Smooth muscle cell of the umbilical artery (primary cell): Measurements from ENCODE around the gene NFATC2IP. TPM values are rescaled to one million over a fixed set of nuclear protein-coding genes. Genes with fewer than 3 reads are reported as not detected.

Source experiments
- total RNA-seq: library from RNA; depleted of rRNA; stranded (reverse); fragments of >200 nt; gene quantifications from 2 replicates; pipeline ENCODE4 v1.2.3, GENCODE V29; 2014

NFATC2IP gene
- total RNA-seq, result 8.3 and 20.3 TPM in 2 replicates

DNA sequence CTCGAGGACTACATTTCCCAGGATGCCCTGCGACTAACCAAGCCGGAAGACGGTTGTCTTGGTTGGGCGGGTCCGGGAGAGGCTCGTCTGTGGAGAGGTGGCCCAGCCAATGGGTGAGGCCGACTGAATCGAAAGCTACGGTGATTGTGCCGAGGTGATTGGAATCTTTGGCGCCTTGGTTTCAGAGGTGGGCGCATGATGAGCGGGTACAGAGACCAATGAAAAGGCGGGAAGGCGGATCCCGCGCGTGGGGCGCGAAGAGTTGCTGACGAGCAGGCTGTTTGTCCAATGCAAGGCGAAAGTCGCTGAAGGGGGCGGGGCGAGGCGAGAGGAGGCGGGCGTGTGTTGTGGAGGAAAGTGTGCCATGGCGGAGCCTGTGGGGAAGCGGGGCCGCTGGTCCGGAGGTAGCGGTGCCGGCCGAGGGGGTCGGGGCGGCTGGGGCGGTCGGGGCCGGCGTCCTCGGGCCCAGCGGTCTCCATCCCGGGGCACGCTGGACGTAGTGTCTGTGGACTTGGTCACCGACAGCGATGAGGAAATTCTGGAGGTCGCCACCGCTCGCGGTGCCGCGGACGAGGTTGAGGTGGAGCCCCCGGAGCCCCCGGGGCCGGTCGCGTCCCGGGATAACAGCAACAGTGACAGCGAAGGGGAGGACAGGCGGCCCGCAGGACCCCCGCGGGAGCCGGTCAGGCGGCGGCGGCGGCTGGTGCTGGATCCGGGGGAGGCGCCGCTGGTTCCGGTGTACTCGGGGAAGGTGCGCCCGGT, at the start of gene NFATC2IP:
Gene NFATC2IP (plus strand): TSS at position 290 of the 762 bp plus-strand sequence. CDS start 75 bp downstream, at position 365.

DNA sequence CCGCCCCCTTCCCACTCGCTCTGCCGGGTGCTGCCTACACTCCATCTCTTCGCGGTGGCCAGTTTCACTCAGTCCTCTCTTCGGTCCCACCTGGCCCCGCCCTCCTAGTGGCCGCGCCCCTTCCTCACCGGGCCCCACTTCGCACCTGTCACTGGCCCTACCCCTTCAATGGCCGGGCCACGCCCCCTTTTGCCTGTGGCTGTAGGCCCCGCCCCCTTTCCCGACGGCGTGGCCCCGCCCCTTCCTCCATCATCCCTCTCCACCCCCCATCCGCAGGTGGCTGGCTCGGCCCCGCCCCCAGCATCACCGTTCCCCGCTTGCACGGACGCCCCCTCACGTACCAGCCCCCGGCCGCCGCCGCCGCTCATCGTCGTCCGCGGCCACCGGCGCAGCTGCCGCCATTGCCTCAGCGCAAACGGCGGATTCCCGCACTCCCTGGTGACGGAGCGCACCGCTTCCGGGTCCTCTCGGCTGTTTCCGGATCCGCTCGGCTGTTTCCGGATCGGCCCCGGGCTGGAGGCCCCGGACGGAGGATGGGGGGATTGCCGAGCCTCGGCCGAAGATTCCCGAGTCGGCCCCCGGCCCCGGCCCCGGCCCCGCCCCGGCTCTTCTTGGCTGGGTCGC, 25.9 kb upstream of the NFATC2IP start, which contains the start of gene RABEP2:
Gene RABEP2 (minus strand): TSS at position 477 of the 624 bp plus-strand sequence. CDS start 75 bp downstream, at position 402.

DNA sequence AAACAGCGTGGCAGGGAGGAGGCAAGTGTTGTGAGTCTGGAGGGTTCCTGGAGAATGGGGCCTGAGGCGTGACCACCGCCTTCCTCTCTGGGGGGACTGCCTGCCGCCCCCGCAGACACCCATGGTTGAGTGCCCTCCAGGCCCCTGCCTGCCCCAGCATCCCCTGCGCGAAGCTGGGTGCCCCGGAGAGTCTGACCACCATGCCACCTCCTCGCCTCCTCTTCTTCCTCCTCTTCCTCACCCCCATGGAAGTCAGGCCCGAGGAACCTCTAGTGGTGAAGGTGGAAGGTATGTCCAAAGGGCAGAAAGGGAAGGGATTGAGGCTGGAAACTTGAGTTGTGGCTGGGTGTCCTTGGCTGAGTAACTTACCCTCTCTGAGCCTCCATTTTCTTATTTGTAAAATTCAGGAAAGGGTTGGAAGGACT, 18.9 kb upstream of the NFATC2IP start, which contains the start of gene CD19:
Gene CD19 (plus strand): TSS at position 171 of the 425 bp plus-strand sequence. CDS start 30 bp downstream, at position 201.

DNA sequence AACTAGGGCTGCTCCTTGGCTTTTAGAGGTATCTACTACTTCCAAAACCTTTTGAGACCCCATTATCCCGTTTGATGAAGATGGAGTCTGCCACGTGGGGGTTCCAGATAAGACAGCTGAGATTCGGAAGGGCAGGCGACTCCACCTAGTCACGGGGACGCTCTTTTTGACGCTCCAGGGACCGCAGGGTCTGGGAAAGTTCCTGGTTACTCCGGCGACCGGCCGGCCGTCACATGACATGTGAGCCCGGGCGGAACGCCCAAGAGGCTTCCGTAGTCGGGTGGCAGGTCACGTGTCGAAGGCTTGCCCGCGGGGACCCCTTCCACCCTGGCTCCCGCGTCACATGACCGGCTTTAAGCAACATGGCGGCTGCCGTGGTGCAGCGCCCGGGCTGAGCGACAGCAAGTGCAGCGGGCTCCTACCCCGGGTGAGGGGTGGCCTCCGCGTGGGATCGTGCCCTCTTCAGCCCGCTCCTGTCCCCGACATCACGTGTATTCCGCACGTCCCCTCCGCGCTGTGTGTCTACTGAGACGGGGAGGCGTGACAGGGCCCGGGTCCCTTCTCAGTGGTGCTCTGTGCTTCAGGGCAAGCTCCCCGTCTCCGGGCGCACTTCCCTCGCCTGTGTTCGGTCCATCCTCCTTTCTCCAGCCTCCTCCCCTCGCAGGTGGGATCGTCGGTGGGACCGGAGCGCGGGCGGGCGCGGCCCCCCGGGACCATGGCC, 23.9 kb downstream of the NFATC2IP start, which contains the start of gene SPNS1:
Gene SPNS1 (plus strand): TSS at position 342 of the 721 bp plus-strand sequence. CDS start 374 bp downstream, at position 716.

DNA sequence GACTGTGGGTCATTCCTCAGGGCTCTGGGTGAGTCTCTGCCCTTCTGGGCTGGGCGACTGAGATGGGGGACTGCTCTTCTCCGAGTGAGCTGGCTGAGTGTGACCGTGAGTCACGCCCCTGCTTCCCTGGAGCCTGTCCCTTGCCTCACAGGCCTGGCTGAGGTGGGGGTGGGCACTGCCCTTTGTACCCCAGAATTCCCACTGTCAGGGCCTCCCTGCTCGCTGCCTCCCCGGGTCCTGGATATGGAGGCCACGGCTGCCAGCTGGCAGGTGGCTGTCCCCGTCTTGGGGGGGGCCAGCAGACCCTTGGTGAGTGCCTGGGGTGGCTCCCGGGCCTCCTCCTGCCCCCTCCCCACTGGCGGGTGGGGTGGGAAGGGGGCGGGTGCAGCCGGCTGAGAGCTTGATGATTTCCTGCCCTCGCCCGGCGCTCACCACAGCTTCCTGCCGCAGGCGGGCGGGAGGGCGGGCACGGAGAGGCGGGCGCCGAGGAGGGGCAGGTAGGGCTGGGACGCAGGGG, 33.9 kb downstream of the NFATC2IP start, which contains the start of gene LAT:
Gene LAT (plus strand): TSS at position 434 of the 517 bp plus-strand sequence. CDS start 366 bp downstream, outside the sequence.

Other genes with a start within 250 kb of the NFATC2IP start
- gene EIF3C, start 239.5 kb upstream of the NFATC2IP start, total RNA-seq, result 50.2 and 144 TPM in 2 replicates
- 3.6 and 4.6 TPM in 2 replicates for gene NPIPB9, start 199.2 kb upstream of the NFATC2IP start, total RNA-seq
- gene ATXN2L, start 127.9 kb upstream of the NFATC2IP start, total RNA-seq, result 50.5 and 84.6 TPM in 2 replicates
- 91.8 and 99.2 TPM in 2 replicates for gene TUFM, start 104.6 kb upstream of the NFATC2IP start, total RNA-seq
- 7.7 and 15.3 TPM in 2 replicates for gene SH2B1, start 87.1 kb upstream of the NFATC2IP start, total RNA-seq
- under 0.01 and 1.0 TPM in 2 replicates for gene ATP2A1, start 72.4 kb upstream of the NFATC2IP start, total RNA-seq
- gene RABEP2, start 25.7 kb upstream of the NFATC2IP start, total RNA-seq, result 32.1 and 41.3 TPM in 2 replicates
- gene CD19, start 19.0 kb upstream of the NFATC2IP start, total RNA-seq, result not detected in 2 replicates
- gene SPNS1, start 23.8 kb downstream of the NFATC2IP start, total RNA-seq, result 25.2 and 26.4 TPM in 2 replicates
- gene LAT, start 34.1 kb downstream of the NFATC2IP start, total RNA-seq, result 0.30 and 1.5 TPM in 2 replicates